Stimulated activated CD4-positive, alpha-beta T cell treated with anti-CD3 and anti-CD28 coated beads, Interleukin-2, amount 100 ng/mL, for 24 hours (primary cell): Measurements from ENCODE around the gene RTL1.

Source experiments
- DNase-seq, 2 donors: peaks; one replicate each; pipeline ENCODE4 v3.0.0-alpha.2; 2020

The RTL1 gene

GRCh38 chr14:100845341-100845740 lies 58.2 kb downstream of the RTL1 start:
- DNase-seq, result no peak

DNA sequence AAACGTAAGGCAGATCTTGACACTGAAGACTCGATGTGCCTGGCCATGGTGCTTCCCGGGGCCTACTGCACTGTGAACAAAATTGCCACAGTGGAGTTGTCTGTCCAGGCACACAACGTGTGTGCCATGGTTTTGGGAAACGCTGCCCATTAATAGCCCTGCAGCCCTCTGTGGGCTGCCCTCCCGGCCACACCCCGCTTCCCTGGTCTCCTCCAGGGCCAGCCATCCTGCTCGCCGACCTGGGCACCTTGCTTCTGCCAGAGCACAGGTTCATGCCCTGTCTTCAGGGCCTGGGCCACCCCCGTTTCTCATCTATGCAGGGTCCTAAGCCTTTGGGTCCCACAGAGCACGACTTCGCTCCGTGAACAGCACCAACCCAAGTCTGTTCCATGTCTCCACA lies 58.7 kb downstream of the RTL1 start:
- no peak for DNase-seq

DNA sequence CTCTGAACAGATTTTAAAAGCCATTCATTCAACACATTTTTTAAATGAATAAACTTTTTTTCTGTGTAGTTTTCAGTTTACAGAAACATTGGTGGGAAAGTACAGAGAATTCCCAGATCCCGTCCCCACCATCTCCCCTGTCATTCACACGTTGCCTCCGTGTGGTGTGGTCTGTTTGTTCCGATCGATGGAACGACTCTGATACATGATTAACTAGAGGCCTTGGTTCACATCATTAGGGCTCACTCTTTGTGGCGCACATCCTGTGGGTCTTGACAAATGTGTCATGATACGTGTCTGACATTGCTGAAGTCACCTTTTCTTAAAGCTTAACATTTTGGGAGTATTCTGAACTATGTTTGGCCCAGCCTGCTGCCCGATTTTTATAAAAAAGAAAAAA lies 59.1 kb downstream of the RTL1 start:
- DNase-seq, result no peak

DNA sequence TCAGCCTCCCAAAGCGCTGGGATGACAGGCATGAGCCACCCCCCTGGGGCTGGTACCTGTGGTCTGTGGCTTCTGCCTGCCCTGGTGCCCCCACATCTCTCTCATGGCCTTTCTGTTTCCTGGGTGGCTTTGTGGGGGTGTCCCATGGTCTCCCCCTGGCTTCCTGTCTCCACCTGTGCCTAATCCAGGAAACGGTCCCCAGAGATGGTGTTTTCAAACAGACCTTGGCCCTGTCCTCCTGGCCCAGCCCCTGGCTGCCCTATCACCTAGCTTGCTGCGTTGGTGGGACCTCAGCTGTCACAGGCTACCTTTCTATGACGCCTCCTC lies 59.5 kb downstream of the RTL1 start:
- no peak for DNase-seq

DNA sequence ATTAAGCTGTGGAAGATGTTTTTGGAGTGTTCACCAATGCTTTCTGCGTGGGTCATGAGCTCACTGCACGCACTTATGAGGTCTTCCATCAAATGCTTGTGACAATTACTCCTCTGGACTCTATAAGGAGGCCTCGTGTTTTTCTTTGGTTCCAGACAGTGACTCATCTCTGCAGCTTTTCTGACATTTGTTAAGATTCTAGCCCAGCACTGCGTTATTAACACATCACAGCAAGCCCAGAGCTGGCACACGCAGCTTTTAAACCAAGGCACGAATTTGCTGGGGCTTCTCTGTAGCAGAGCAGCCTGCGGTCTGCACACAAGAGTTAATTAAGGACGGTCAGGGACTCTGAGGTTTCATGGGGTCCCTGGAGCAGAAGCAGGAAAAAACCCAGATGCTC lies 60.7 kb downstream of the RTL1 start:
- DNase-seq, result no peak

DNA sequence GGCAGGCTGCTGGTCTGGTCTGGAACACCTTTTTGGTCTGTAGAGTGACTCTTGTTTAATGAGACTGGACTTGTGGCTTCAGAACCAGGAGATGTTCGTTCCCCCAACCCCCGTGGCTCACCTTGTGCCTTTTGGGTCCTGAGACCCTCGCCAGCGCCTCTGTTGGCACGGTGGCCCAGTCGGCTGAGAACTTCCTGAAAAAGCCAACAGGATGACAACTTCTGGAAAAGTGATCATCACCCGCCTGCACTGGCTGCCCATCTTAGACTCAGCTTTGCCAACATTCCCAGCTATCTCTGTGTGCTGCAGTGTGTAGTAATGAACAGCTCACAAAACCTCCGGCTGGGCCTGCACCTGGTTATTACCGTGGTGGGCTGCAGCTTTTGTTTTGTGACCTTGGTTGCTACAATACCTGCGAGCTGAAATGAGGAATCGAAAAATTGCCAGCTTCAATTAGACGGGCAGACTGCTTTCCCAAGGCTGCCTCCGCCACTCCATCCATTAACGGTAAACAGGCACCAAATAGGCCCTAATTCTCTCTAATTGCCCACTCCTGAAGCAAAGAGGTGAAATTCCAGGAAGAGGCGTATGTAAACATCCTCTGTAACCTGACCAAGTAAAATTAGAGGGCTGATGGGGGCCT lies 61.6 kb downstream of the RTL1 start:
- DNase-seq, result no peak

GRCh38 chr14:100841066-100841760 lies 62.3 kb downstream of the RTL1 start:
- DNase-seq, result no peak

DNA sequence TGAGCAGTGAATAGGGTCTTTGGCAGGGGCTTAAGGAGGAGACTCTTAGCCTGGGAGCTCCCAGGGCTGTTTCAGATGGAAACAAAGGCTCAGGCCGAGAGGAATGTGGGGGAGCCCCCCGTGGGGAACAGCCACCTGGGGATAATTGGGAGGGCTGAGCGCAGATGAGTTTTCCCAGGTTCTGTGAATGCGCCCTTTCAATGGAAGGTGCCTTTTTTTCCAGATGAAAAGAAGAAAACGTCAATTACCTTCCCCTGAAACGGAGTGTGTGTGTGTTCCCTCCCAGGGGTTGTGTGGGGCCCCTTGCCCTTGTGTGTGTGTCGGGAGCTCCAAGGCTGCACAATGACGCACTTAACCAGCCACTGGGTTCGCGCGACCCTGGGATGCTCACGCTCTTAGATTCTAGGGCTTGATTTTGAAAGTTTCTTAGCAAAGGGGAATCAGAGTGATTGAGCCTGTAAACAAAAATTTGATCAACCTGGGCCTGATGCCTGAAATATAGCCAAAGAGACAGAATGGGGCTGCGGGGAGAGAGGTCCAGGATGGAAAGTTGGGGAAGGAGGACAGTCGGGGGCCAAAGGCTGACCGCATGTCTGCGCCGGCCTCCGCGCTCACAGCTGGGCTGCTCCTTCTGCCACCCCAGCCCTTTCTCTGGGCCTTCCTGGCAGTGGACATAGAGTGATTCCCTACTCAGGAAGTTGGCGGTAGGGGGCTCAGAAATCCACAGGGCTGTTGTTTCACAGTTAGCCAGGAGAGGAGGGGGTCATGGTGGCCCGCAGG lies 63.0 kb downstream of the RTL1 start:
- DNase-seq, result no peak

DNA sequence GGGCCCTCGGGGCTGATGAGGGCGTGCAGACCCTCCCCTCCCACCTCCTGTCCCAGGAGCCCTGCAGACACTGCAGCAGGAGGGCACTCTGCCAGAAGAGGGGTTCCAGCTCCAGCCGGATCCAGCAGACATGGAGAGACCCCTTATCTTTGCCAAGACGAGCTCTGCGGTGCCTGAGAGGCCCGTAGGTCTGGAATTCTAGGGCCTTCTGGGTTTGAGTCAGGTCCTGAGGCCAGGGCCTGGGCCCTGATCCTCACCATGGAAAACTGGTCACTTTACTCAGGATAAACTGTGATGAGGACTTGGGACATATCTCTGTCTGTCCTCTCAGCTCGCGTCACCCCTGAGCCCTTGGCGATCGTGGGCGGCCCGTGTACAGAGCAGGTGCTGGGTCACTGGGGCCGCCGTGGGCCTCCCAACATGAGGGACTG lies 63.8 kb downstream of the RTL1 start:
- DNase-seq, result no peak

DNA sequence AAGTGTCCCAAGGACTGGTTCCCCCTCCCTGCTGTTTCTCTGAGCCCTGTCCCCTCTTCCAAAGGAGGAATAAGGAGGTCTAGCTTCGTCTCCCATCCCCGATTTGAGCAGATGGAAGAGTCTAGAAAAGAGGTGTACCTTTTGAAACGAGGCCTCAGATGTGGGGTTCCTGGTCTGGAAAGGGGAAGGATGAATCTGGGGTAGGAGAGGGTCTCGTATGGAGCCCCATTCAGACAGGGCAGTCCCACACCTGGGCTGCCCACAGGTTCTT lies 64.3 kb downstream of the RTL1 start:
- no peak for DNase-seq

DNA sequence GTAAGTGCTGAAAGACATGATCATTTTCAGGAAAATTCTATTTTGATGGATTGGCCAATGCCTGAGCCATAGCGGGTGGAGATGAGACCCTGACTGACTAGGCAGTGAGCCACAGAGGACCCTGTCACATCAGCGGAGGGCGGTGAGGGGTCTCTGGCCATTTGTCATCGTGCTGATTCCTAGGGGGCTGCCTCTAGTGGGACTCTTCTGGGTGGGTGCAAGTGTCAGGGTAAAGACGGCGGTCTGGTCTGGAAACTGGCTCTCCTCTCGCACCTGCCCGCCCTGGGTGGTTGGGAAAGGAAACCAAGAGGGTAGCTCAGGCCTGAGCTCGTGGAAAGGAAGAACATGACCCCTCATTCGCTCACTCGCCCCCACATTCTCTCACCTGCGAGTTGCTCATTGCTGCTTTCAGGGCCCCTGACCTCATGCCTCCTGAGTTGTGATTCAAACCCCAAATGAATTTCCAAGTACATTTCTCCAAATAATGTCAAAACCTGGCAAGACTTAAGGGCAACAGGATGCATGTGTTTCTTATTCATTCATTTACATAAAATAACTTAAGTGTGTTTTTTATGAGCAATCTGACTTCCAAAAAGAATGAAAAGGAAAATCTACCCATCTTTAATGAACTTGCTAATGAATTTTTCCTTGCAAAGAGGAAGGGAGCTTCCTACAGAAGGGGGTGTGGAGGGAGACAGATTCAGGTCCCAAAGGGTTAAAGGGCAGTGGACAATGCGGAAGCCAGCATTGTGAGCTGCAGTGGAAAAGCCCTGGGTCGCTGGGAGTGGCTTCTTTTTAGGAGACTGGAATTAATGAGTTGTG lies 64.8 kb downstream of the RTL1 start:
- no peak for DNase-seq

GRCh38 chr14:100837805-100838350 lies 65.6 kb downstream of the RTL1 start:
- no peak for DNase-seq

DNA sequence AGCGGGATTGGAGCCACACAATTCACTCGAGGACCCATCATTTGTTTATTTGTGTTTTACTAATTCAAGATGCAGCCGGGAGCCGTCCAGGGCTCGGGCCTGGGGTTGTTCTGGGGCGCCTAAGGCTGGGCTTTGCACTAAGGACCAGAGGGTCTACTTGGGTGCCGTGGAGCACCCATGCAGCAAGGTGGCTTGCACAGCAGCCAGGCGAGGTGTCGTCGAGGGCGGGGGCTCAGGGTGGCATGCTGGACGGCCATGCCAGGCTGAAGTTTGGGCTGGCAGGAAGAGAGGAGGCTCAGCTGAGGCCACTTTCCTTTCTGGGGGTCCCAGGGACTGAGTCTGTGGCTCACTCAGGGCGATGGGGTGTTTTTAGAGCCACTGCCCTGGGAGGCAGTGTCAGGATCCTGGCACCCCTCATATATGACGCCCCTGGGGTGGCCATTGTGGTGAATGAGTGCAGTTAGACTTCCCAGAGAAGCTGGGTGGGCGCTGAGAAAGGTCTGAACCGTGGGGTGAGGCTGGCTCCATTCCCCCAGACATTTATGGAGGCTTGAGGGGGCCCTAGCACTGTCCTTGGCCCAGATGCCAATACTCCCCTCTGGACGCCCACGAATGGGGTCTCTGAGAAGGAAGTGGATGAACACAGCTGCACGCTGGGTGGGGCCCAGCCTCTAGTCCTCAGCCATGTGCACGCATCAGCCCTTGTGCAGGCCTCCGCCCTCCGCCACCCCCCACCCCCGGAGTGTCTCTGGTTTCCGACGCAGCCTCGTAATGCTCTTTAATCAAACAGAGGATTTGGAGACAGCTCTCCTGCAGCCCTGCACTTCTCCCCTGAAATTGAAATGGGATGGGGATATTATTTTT lies 66.3 kb downstream of the RTL1 start:
- DNase-seq, result no peak

DNA sequence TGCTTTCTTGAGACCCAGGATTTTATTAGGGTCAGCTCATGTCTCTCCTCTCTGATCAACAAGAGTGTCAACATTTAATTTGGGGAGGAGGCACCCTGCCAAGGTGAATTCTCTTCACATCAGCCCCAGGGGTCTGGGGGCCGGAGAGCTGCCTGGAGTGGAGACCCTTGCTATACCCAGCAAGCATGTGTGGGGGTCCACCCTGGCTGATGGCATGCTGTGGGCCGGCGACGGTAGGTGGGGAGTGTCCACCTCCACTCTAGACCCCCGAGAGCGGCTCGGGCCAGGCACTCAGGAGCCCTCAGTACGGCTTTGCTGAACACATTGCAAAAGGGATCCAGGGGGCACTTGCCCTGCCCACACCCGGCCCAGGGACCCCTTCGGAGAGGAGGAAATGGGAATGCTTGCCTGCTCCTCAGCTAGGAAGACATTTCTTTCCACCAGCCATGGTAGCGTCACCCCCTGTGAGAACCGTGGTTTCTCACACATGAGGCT lies 67.2 kb downstream of the RTL1 start:
- DNase-seq, result no peak

DNA sequence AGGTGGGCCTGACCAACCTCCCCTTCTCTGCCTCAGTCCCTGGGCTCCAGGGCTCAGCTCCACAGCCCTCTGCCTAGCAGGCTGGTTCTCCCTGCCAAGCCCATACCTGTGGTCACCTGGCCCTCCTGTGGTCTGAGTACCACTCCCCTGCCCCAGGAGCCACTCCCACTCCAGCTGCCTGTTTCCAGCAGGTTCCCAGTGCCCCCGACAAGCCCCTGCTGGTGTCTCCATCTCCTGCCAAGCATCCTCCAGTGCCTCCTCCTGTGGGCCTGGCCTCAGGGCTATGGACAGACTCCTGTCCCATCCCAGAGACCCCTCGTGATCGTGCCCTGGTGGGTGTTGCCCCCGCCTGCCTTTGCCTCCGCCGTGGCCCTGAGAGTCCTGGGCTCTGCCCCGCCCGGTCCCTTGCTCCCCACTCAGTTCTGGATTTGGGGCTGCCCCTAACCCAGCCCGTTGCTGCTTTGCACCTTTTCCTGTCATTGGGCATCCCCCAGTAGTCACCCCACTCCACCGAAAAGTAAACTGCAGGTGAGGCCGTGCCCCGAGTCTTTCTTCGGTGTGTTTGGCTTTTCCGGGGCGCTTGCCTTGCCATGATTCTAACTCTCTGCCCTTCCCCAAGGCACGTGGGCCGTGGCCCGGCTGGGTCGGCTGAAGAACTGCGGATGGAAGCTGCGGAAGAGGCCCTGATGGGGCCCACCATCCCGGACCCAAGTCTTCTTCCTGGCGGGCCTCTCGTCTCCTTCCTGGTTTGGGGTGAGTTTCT lies 67.8 kb downstream of the RTL1 start:
- DNase-seq, result no peak

DNA sequence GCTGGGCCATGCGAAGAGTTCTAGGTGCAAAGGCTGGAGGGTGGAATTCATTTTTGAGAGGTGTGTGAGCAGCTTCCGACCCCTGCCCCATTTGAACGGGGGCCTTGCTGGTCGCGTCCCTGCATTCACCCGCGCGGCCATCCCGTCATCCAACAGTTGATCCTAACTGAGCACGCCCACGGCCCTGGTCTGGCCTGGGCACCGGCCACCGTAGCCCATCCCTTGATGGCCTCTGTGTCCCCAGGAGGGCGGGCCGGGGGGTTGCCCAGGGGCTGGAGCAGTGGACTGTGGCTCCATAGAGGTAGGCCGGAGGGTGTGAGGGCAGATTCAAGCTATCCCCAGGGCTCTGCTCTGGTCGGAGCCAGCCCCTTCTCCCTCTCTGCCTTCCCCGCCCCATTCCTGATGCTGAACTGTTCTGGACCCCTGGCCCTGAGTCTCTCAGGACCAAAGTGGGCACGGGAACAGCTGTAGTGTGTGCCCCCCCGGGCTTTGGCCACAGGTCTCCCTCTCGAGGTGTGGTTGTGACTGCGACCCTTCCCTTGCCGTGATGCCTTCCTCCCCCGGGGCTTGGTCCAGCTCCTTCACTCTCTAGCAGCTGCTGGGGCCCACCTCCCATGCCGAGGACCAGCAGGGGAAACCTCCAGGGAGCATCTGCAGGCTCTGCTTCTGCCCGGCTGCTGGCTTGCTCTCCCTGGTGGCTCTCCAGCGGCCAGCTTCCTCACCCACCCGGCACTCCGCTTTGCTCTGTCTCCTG lies 68.6 kb downstream of the RTL1 start:
- no peak for DNase-seq

- DNase-seq, result no peak
Observed at GRCh38 chr14:100834082-100834793, 69.3 kb downstream of the RTL1 start.

DNA sequence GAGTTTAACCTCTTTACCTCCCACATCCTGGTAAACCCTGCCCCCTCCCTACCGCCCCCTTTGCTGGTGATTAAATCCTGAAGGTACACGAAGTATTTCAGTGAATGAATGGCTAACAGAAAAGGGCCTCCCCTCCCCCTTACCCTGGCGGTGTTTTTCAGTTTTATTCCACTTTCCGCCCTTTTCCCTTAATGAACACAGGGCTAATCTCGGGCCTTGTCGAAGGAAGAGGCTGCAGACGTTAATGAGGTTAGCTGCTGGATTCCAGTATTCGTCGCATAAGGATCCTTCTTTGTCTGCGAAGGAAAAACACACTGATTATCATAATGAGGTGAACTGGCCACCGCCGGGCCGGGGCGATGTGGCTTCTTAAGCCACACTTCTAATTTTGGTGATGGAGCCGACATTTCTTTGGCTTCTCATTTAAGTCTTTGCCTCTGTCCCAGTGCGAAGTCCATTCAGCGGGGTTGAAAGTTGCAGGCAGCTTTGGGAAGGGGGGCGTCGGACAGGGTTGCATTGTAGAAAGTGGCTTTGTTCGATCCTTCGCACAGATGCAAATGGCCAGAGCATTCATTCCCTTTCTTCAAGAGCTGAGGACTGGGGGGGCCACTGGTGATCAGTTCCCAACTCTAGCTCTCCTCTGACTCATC lies 71.1 kb downstream of the RTL1 start:
- no peak for DNase-seq

DNA sequence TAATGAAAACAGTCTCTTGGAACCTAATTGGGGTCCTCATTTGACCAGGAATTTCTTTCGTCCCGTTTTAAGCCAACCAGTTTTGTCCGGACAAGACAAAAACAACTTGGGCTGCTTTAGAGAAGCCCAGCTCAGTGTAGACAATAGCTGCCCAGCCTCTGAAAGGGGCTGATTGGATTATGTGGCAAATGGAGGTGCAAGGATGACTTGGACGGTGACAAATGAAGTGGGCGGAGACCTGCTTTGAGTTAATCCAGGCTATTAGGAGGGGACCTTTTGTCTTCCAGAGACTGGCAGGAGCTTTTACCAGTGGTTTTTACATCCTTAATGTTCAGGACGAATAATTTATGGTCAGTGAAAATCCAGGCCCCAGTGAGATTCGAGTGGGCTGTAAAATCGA lies 72.8 kb downstream of the RTL1 start:
- DNase-seq, result no peak
